OCI-LY3 (cell line): ENCODE measurements around the gene SP100.

Experiments
- EZH2phosphoT487 ChIP-seq: fragments of 200-600 bp; shearing (Covaris generic); IDR thresholded peaks from 2 replicates; pipeline ENCODE4 v1.6.1; 2018; ENCODE audit warnings: antibody characterized with exemption, mixed run types, low read depth
- TF ChIP-seq, protein P1 (sequence below): fragments of 200-600, 300-600 bp; sonication (generic); IDR thresholded peaks from 2 replicates; pipeline ENCODE4 v1.5.1; 2014; ENCODE audit warnings: antibody characterized with exemption, low read length, low read depth

GRCh38 chr2:230423851-230424458 lies 8.0 kb downstream of the SP100 start:
- TF ChIP-seq, protein P1, sequence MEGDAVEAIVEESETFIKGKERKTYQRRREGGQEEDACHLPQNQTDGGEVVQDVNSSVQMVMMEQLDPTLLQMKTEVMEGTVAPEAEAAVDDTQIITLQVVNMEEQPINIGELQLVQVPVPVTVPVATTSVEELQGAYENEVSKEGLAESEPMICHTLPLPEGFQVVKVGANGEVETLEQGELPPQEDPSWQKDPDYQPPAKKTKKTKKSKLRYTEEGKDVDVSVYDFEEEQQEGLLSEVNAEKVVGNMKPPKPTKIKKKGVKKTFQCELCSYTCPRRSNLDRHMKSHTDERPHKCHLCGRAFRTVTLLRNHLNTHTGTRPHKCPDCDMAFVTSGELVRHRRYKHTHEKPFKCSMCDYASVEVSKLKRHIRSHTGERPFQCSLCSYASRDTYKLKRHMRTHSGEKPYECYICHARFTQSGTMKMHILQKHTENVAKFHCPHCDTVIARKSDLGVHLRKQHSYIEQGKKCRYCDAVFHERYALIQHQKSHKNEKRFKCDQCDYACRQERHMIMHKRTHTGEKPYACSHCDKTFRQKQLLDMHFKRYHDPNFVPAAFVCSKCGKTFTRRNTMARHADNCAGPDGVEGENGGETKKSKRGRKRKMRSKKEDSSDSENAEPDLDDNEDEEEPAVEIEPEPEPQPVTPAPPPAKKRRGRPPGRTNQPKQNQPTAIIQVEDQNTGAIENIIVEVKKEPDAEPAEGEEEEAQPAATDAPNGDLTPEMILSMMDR = no peak
- no peak for TF ChIP-seq EZH2phosphoT487
